Measurements from ENCODE around the gene ATF3.

GRCh38 chr1:212605441-212606394 lies 2.8 kb upstream of the ATF3 start:
- no peak for TF ChIP-seq CTCF (conservative IDR thresholded peaks at IDR 0.05; ENCODE audit: low read depth, low read length)
- TF ChIP-seq POLR2A (IDR thresholded peaks at IDR 0.05; ENCODE audit: low read depth, low read length), result no peak
- TF ChIP-seq FOS (IDR thresholded peaks at IDR 0.05; ENCODE audit: low read depth, low read length), result no peak
- TF ChIP-seq RAD21 (IDR thresholded peaks at IDR 0.05; ENCODE audit: low read length), result no peak
- TF ChIP-seq RFX5 (IDR thresholded peaks at IDR 0.05; ENCODE audit: low read depth, low read length), result no peak
- TF ChIP-seq USF2 (IDR thresholded peaks at IDR 0.05; ENCODE audit: low read depth, low read length), result no peak
- TF ChIP-seq CHD1 (IDR thresholded peaks at IDR 0.05; ENCODE audit: low read depth, low read length), result no peak
- TF ChIP-seq RCOR1 (IDR thresholded peaks at IDR 0.05; ENCODE audit: insufficient replicate concordance, low read length), result no peak
- no peak for TF ChIP-seq MXI1 (IDR thresholded peaks at IDR 0.05; ENCODE audit: borderline replicate concordance, low read depth, low read length)
- TF ChIP-seq NFE2L2 (IDR thresholded peaks at IDR 0.05; ENCODE audit: low read depth, low read length), result no peak
